GM19395 (cell line): ENCODE measurements around the gene DNAJB13.
A peak's percentile ranks its signal among the peaks of the same experiment; 100 is the strongest.

Experiments
- ATAC-seq: cut with Tn5 transposase; IDR thresholded peaks from one replicate; pipeline ENCODE4 v1.9.1; 2021; ENCODE audit warnings: mild to moderate bottlenecking, moderate library complexity; ENCODE audit not compliant: unreplicated experiment

Gene DNAJB13

DNA sequence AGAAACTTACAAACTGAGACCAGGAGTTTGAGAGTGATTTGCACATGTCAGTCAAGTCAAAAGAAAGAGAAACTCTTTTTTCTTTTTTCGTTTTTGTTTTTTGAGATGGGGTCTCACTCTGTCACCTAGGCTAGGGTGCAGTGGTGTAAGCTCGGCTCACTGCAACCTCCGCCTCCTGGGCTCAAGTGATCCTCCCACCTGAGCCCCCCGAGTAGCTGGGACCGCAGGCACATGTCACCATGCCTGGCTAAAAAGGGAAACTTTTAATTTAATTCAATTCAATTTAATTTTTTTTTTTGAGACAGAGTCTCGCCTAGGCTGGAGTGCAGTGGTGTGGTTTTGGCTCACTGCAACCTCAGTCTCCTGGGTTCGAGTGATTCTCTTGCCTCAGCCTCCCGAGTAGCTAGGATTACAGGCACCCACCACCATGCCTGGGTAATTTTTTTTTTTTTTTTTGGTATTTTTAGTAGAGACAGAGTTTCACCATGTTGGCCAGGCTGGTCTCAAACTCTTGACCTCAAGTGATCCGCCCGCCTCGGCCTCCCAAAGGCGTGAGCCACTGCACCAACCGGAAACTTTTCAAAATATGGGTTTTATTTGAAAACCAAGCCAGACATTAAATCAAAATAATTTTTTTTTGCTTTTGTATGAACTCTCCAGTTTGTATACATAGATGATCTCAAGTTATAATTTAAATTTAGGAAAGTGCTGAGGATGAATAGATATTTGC, 48.2 kb downstream of the DNAJB13 start:
- ATAC-seq: no peak

DNA sequence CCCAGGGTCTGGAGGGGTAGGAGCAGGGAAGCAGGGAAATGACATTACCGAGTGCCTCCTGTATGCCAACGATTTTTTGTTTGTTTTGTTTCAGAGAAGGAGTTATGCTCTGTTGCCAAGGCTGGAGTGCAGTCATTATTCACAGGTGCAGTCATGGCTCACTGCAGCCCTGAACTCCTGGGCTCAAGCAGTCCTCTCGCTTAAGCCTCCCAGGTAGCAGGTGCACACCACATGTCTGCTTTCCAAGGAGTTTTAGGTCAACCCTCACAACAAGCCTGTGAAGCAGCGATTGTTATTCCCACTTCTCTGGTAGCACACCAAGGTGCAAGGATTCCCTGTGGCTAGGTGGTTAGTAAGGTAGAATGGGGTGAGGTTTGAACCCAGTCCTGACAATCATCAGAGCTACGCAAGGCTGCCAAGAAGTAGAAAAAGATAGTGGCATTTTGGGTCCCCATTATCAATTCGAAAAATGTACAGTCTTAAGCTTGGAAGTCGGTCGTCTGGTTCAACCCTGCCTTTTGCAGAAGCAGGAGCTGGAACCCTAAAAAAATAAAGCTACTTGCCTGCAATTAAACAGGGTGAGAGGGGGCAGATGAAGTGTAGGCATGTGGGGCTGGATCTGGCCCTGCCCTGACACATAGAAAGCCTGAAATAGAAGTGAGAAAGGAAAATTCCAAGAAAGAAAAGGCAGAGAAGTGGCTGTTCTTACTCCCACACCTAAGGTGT, 48.9 kb downstream of the DNAJB13 start:
- no peak for ATAC-seq

DNA sequence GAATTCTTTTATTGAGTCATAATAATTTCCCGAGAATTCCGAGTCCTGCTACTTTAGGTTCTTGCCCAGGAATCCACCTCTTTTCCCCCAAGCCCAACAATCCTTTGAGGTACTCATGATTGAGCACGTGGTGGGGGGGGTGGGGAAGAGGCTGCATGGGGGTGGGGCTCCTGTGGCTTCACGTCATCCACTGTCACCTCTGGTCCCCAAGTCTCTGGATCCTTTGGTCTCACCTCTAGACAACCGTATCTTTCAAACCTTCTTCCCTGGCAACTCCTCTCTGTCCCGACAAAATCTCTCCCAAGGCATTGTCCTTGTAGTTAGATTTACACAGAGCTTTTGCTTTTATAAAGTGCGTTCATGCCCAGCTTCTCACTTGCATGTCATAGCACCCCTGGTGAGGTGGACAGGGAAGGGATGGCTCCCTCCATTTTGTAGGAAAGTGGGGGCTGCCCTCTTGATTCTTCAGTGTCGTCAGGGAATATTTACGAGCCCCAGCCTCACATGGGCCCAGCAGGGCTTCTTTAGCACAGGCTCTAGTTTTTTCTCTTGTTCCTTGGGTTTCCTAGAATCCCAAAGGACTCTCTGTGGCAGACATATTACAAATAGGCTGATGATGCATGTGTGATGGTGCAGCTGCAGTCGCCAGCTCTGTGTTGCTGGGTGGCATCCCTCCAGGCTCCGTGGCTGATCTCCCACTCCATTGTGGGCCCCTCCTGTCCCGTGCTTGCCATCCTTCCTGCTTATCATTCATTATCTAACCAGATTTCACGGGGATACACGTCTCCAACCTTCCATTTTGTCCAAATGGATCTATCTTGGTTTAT, 49.7 kb downstream of the DNAJB13 start:
- no peak for ATAC-seq

DNA sequence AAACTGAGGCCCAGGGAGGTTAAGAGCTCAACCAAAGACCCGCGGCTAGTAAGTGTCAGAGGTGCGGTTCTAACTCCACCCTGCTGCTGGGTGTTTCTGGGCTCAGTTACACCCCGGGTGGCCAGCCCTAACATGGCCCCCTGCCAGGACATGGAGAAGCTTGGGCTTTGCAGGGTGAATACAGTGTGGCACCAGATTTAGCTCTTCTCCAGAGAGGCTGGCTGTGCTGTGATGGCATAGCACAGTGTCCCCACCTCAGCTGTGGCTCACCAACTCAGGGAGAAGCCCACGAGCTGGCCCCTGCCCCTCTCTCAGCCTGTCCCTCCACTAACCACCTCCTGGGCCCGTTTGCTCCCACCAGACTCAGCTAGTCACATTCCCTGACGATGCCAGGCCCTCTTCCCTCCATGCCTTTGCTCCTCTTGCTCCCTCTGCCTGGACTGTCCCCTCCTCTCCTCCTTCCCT, 51.0 kb downstream of the DNAJB13 start:
- no peak for ATAC-seq

DNA sequence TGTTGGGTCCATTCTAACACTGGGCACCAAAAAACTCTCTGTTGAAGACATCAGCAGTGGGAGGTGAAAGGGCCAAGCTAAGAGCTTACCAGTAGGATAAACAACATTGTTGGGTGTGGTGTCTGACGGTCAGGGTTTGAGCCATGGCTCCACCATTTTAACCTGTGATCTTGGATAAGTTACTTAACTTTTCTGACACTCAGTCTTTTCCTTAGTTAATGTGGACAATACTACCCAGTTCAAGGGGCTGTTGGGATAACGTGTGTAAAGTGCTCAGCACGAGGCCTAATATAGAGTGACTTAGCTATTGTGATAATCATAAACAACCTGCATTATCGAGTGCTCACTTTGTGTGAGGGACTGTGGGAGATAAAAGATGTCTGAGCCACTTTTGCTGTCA, 52.0 kb downstream of the DNAJB13 start:
- ATAC-seq: no peak

DNA sequence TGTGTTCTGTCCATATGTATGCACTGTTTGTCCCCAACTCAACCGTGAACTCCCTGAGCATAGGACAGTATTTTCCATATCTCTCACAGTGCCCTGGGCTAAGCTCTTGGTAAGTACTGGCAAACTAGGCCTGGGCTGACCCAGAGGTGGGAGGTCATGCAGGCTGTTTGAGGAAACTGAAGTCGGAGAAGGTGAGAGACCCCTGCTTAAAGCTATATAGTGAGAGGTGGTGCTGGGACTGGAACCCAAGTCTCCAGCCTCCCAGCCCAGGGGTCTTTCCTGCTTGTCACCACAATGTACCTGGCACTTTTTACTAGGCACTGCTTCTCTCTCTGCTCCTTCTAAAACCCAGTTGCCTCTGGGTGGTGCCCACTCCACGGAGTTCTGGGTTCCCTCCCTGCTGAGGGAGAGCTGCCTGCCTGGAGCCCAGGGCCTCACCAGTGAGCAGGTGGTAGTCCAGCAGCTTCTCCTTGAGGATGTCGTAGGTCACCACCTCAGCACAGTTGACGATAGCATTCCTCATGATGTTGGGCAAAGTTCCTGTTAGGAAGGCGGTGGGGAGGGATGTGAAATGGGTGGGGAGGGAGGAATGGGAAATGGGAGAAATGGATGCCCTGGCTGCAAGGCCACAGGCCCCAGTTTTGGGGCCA, 53.3 kb downstream of the DNAJB13 start:
- ATAC-seq: no peak

DNA sequence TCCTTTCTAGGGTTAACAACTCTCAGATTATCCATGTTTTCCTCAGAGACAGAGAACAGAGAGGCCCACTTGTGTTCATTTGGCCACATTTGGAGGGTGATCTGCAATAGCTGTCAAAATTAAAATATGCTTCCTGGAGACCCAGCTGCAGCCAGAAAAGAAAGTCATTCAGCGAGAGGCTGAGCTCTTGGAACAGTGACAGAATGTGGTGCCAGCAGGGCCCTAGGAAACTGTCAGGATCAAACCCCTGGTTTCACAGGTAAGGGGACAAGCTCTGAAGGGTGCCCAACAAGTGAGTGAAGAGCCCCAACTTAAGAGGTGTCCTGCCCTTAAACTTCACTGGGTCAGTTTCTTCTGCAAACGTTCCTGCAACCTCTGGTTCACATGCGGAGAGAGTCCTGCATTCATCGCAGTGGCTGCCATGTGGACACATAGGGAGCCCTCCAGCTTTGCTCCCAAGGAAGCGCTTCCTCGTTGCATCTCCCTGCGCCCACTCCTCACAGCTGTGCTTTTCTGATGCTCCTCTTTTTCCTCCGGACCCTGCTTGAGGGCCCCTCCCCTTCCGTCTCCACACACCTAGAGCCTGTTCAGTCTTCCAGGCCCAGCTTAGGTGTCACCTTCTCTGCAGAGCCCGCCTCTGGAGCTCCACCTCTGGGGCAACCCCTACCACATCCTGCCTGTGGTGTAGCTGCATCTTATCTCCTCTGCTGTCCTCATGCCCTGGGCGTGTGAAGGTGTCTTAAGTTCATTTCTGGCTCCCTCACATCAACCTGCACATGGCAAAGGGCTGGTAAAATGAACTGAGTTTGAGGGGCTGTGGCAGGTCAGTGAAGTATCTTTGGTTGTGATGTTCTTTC, 54.2 kb downstream of the DNAJB13 start:
- ATAC-seq: no peak

DNA sequence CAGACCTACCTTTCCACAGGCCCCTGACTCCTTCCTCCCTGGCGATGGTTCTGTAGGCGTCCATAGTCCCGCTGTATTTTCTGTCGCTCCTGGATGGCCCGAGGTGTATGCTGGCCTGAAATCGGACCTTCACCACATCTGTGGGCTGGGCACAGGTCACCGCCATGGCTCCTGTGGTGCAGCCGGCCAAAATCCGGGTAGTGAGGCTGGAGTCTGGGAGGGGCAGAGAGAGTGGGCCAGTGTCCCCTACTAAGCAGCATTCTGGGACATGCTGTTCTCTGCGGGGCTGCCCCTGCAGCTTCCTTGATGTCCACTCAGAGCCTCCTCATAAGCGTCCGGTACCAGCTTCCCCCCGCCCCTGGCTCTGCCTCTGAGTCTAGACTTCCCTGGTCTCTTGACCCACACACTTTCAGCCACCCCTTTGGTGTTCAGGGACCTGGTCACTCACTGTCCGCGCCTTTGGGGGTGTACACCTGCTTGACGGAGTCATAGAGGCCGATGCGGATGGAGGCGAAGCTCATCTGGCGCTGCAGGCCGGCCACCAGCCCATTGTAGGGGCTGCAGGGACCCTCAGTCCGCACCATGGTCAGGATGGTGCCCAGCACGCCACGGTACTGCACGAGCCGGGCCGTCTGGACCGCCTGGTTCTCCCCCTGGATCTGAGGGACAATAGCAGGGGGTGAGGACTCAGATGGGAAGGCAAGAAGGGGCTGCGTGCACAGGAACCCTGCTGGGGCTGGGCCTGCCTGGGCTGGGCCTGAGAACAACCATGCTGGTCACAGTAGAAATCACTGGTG, 55.1 kb downstream of the DNAJB13 start:
- ATAC-seq: no peak

DNA sequence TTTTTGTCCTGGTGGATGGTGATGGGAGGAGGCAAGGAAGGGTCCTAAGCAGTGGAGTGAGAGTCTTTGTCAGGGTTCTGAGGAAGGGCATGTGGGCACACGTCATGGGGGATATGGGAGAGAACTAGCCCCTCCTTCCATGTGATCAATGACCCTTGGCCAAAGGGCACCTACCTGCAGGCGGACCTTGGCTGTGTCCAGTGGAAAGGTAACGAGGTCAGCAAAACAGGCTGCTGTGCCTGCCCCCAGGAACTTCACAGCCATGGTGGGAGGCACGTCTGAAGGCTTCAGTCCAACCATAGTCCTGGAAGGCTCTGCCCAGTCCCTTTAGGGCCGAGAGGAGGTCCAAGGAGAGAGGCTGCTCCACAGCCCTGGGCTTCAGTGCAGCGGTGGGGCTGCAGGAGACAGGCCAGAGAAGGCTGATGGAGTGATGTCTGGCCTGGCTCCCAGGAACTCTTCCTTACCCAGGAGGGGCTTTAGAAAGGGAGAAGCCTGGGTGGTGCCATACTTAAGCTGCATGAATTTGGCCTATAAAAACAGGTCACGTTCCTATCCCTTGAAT, 56.0 kb downstream of the DNAJB13 start:
- ATAC-seq: no peak

DNA sequence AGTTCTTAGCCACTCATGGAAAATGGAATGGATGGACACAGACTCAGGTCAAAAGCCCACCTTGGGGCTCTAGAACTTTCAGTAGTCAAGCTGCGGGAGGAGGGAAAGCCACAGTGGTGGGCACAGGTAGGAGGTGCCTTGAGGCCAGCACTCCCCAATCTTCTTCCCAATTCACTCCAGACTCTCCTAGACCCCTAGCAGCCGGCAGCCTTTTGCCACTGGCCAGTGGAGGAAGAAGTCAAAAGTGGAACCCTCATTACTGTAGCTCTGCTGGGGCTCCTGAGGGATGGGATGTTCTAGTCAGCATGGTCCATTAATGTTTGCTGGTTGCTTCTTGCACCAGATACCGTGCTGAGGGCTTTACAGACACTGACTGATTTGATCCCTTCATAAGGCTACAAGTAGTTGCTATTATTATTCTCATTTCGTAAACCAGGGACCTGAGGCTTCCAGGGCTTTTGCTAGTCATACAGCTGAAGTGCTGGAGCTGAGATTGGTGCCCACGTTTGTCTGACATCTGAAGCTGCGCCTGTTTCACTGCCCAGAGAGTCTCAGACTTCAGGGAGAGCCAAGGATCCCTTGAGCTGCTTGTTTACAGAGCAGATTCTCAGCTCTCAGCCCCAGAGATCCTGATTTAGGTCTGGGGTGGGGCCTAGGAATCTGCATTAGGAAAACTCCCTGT, 57.0 kb downstream of the DNAJB13 start:
- ATAC-seq: no peak

DNA sequence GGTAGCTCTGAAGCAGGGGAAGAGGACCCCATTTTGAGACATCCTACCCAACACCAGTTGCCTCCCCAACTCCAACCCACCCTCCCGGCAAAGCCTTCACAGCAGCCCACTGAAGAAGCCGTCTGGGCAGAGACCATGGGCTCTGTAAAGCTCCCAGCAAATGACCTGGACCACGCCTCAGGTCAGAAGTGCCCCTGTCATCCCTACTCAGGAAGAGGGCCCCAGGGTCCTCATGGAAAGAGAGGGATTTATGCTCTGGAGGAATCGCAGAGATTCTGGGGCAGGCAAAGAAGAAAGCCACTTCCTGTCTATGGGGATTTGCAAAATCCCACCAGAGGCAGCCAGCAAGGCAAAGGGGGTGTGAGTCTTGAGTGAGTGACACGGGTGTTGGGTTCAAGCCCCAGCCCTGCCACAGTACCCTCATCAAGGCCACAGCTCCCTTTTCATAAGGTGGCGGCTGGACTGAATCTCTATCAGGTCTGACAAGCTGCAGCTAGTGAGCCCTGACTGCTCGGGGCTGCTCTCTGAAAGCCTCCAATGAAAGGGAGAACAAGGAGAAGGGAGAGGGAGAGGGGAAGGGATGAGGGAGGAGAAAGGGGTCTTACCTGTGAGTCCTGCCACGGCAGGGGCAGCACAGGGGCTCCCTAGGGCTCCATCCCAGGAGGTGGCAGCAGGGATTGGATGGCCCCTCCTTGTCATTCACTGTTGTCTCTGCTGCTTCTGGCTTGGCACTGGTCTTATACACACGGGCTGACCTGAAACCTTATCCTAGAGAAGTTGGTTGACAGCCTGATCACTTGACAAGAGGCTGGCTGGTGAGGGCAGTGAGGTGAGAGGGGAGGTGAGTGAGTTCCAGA, 57.8 kb downstream of the DNAJB13 start, which contains the start of gene UCP3:
TSS of gene UCP3 (minus strand) at position 713 of the 857 bp plus-strand sequence. CDS start 2,043 bp downstream, outside the sequence.
- ATAC-seq: no peak

DNA sequence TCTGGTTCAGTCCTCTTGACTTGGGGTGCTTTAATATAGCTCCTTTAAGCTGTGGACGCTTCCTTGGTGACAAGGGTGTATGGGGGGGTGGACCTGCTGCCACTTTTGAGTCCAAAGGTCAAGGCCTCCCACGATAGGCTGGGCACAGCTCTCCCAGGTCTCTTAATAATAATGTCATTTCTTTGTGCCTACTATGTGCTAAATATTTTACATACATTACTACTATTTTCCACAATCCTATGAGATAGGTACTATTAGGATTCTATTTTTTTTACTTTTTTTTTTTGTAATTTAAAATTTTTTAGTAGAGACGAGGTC, 58.4 kb downstream of the DNAJB13 start:
- ATAC-seq: no peak

DNA sequence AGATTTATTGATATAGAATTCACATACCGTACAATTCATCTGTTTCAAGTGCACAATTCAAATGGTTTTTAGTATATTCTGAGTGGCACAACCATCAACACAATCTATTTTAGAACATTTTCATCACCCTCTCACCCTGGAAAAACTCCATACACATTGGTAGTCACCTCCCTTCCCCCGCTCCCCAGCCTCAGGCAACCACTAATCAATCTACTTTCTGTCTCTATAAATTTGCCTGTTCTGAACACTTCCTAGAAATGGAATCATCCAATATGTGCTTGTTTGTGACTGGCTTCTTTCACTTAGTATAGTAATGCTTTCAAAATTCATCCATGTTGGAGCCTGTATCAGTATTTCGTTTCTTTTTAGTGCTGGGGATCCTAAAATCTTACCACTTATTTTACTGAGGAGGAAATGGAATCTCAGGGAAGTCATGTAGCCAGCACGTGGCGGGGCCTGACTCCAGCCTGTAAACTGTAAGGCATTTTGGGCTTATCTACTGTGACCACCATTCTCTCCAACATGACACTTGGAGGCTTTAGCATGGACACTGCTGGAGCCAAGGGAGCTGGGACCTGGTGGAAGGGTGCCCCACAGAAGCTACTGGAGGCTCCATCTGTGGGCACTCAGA, 59.0 kb downstream of the DNAJB13 start:
- ATAC-seq: no peak

DNA sequence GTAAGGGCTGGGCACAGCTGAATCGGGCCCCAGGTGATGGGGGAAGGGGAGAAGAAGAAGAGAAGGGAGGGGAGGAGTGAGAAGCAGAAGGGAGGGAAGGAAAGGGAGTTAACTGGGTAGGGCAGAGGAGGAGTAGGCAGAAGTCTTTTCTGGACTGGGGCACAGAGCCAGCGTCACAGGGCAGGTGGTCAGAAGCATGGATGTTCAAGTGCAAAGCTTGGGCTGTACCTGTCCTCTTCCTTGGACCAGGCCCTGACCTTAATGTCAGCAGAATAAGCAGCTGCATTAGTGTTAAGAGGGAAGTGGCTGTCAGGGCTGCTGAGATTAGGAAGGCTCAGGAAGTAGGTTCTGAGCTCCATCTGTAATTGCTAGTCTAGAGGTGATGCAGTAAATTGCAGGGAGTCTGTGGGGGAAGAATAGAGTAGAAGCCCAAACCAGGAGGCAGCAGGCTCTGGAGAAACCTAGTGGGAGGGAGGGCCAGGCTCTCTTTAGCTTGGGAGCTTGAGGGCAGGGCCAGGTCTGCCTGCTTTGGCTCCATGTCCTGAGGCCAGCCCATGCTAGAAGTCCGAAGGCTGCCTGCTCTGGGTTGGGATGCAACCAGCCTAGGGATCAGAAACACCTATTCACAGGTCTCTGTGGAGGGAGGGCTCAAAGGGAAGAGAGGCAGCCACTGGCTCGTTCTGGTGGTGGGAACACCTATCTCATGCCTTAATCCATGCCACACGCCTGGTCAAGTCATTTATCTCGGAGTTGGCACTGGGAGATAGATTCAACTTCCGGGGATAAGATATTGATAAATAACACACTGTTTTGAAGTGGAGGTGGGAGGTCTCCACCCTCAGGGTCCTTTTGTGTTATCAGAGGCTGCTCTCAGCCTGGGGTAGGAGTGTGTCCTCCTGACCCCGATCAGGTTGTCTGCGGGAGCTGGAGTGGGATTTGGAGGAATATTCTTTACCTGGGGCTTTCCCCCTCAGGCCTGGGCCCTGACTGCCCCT, 59.8 kb downstream of the DNAJB13 start:
- no peak for ATAC-seq

DNA sequence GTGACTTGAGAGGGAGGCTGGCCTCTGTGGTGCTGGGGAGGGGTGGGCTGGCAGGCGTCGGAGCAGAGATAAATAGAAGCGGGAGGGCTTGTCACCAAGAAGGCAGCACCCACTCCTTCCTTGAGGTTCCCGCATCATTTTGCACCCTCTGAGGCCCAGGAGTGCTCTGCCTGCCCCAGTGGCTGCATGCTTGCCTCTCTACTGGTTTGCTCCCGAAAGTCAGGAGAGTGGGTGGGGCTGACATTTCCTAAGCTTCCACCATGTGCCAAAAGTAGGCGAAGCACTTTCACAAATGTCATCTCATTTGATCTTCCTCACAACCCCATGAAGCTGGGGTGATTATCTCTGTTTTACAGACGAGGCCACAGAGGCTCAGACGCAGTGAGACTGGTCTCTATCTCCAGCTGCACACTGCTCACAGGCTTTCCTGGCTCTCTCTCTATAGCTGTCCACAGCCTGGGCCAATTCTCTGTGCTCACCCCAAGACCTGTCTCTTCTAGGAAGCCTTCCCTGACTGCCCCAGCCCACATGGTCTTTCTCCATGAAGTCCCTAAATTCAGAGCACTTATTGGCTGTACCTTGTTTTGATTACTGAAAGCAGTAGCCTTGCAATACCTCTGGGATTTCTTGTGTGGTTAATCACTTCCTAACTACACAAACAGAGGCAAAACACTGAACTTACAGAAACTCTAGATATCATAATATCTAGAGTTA, 60.7 kb downstream of the DNAJB13 start:
- ATAC-seq: peak; percentile 81
